IMR-90 (cell line): ENCODE results near the gene ATF7IP2. TPM values are rescaled to one million over a fixed set of nuclear protein-coding genes. Genes with fewer than 3 reads are reported as not detected.

ENCODE experiments used
- ATAC-seq: fragments of 200-7000 bp; cut with Tn5 transposase; 2 replicates; pipeline ENCODE4 v1.9.1; 2020; ENCODE audit warnings: low read depth, mild to moderate bottlenecking, moderate library complexity
- BruUV-seq: library from RNA; stranded (reverse); fragments of 400-500 nt; replicated peaks from 2 replicates; lab custom pipeline; 2021; lab: Mats Ljungman, UMichigan
- CTCF ChIA-PET: fragments of 300-600 bp; formaldehyde crosslinking; extraction: SDS; loops from one replicate; lab custom pipeline; 2021; ENCODE audit warnings: antibody characterized with exemption; lab: Yijun Ruan, JAX
- POLR2A ChIA-PET: fragments of 300-600 bp; sonication (Branson Sonifier 250); formaldehyde crosslinking; loops from one replicate; lab custom pipeline; 2022; ENCODE audit warnings: antibody characterized with exemption; ENCODE audit not compliant: unreplicated experiment; lab: Charles Lee
- DNase-seq: peaks from one replicate; pipeline ENCODE4 v3.0.0; 2013
- H2AFZ ChIP-seq: replicated peaks from 2 replicates; pipeline ENCODE3; 2013; ENCODE audit warnings: low read length, mild to moderate bottlenecking; ENCODE audit not compliant: poor library complexity
- H2AK5ac ChIP-seq: 2 replicates; pipeline ENCODE4 v1.6.1; 2013; ENCODE audit warnings: low read depth, low read length, inconsistent platforms
- H2AK9ac ChIP-seq: replicated peaks from 2 replicates; pipeline ENCODE3; 2013; ENCODE audit warnings: mild to moderate bottlenecking, low read depth, low read length, moderate library complexity; ENCODE audit not compliant: poor library complexity
- H2BK120ac ChIP-seq: 2 replicates; pipeline ENCODE4 v1.6.1; 2013; ENCODE audit warnings: low read depth, low read length, inconsistent platforms
- H2BK15ac ChIP-seq: 3 replicates; pipeline ENCODE4 v1.6.1; 2013; ENCODE audit warnings: low read depth, low read length, inconsistent platforms
- H2BK20ac ChIP-seq: 2 replicates; pipeline ENCODE4 v1.6.1; 2013; ENCODE audit warnings: low read depth, mild to moderate bottlenecking, inconsistent platforms, low read length, moderate library complexity
- H2BK5ac ChIP-seq: 2 replicates; pipeline ENCODE4 v1.6.1; 2013; ENCODE audit warnings: mild to moderate bottlenecking, low read depth, low read length, inconsistent platforms; ENCODE audit not compliant: poor library complexity, severe bottlenecking
- H3K14ac ChIP-seq: replicated peaks from 2 replicates; pipeline ENCODE4 v1.6.1; 2013; ENCODE audit warnings: low read depth, low read length, inconsistent platforms
- H3K18ac ChIP-seq: 2 replicates; pipeline ENCODE4 v1.6.1; 2013; ENCODE audit warnings: low read depth, low read length, control low read depth
- H3K23ac ChIP-seq: 2 replicates; pipeline ENCODE4 v1.6.1; 2013; ENCODE audit warnings: low read depth, low read length, inconsistent platforms
- H3K27ac ChIP-seq: 2 replicates; pipeline ENCODE4 v1.5.1; 2013; ENCODE audit warnings: mild to moderate bottlenecking, control low read depth, low read length; ENCODE audit not compliant: insufficient read depth
- H3K27me3 ChIP-seq: 2 replicates; pipeline ENCODE4 v1.6.1; 2013; ENCODE audit warnings: low read length; ENCODE audit not compliant: control insufficient read depth, insufficient read depth
- H3K36me3 ChIP-seq: 2 replicates; pipeline ENCODE4 v1.6.1; 2013; ENCODE audit warnings: low read length, mixed read lengths; ENCODE audit not compliant: control insufficient read depth, insufficient read depth
- H3K4ac ChIP-seq: 2 replicates; pipeline ENCODE4 v1.6.1; 2013; ENCODE audit warnings: low read depth, low read length, inconsistent platforms
- H3K4me1 ChIP-seq: 2 replicates; pipeline ENCODE4 v1.6.1; 2013; ENCODE audit warnings: low read length, mixed read lengths; ENCODE audit not compliant: control insufficient read depth, insufficient read depth
- H3K4me2 ChIP-seq: 2 replicates; pipeline ENCODE4 v1.6.1; 2013; ENCODE audit warnings: low read depth, mild to moderate bottlenecking, control low read depth, low read length, moderate library complexity
- H3K4me3 ChIP-seq: 2 replicates; pipeline ENCODE4 v1.5.1; 2013; ENCODE audit warnings: low read depth, mild to moderate bottlenecking, control low read depth, low read length, moderate library complexity; ENCODE audit not compliant: insufficient read depth
- H3K56ac ChIP-seq: 2 replicates; pipeline ENCODE4 v1.6.1; 2013; ENCODE audit warnings: low read length, inconsistent platforms; ENCODE audit not compliant: insufficient read depth; ENCODE audit errors: extremely low read depth
- H3K79me1 ChIP-seq, 2 experiments: 2 replicates each; pipeline ENCODE4 v1.6.1; 2013; ENCODE audit warnings: low read length in 2 of 2, inconsistent platforms in 1 of 2, low read depth in 1 of 2
- H3K9ac ChIP-seq: 2 replicates; pipeline ENCODE4 v1.6.1; 2013; ENCODE audit warnings: low read depth, low read length, control low read depth
- H3K9me1 ChIP-seq: 2 replicates; pipeline ENCODE4 v1.6.1; 2013; ENCODE audit warnings: low read length, inconsistent platforms; ENCODE audit not compliant: insufficient read depth
- H3K9me3 ChIP-seq: 2 replicates; pipeline ENCODE4 v1.6.1; 2013; ENCODE audit warnings: low read length; ENCODE audit not compliant: control insufficient read depth, insufficient read depth
- H4K20me1 ChIP-seq: 2 replicates; pipeline ENCODE4 v1.6.1; 2013; ENCODE audit warnings: low read length, inconsistent platforms; ENCODE audit not compliant: insufficient read depth
- H4K5ac ChIP-seq: 2 replicates; pipeline ENCODE4 v1.6.1; 2013; ENCODE audit warnings: mild to moderate bottlenecking, low read depth, low read length, control low read depth
- H4K8ac ChIP-seq, 2 experiments: 2 replicates each; pipeline ENCODE4 v1.6.1; 2013; ENCODE audit warnings: low read depth in 2 of 2, low read length in 2 of 2, control low read depth in 1 of 2, inconsistent platforms in 1 of 2
- H4K91ac ChIP-seq: 2 replicates; pipeline ENCODE4 v1.6.1; 2013; ENCODE audit warnings: low read depth, low read length, inconsistent platforms; ENCODE audit not compliant: insufficient read depth
- CEBPB ChIP-seq: IDR thresholded peaks from 2 replicates; pipeline ENCODE4 v1.6.1; 2012; ENCODE audit warnings: low read depth, low read length, improper control_type of control experiment
- CHD1 ChIP-seq: IDR thresholded peaks from 2 replicates; pipeline ENCODE4 v1.6.1; 2012; ENCODE audit warnings: low read depth, low read length, improper control_type of control experiment
- CTCF ChIP-seq: conservative IDR thresholded peaks from 2 replicates; pipeline ENCODE4 v1.5.1; 2012; ENCODE audit warnings: mild to moderate bottlenecking, low read depth, low read length, improper control_type of control experiment
- FOS ChIP-seq: fragments of 150-350 bp; IDR thresholded peaks from 2 replicates; pipeline ENCODE4 v1.6.1; 2016; ENCODE audit warnings: low read depth, low read length
- MAFK ChIP-seq: IDR thresholded peaks from 2 replicates; pipeline ENCODE4 v1.6.1; 2012; ENCODE audit warnings: low read depth, low read length, improper control_type of control experiment
- MAZ ChIP-seq: IDR thresholded peaks from 2 replicates; pipeline ENCODE4 v1.6.1; 2012; ENCODE audit warnings: low read depth, mild to moderate bottlenecking, low read length, improper control_type of control experiment, moderate library complexity, borderline replicate concordance
- MXI1 ChIP-seq: IDR thresholded peaks from 2 replicates; pipeline ENCODE4 v1.6.1; 2012; ENCODE audit warnings: low read depth, mild to moderate bottlenecking, low read length, moderate library complexity, borderline replicate concordance
- RCOR1 ChIP-seq: IDR thresholded peaks from 2 replicates; pipeline ENCODE4 v1.6.1; 2012; ENCODE audit warnings: mild to moderate bottlenecking, low read length, improper control_type of control experiment; ENCODE audit not compliant: insufficient replicate concordance
- SMC3 ChIP-seq: fragments of 150-350 bp; IDR thresholded peaks from 2 replicates; pipeline ENCODE4 v1.6.1; 2016; ENCODE audit warnings: low read depth, mild to moderate bottlenecking, antibody characterized with exemption, low read length, moderate library complexity
- WGBS, 2 experiments: methylation state at CpG; one replicate each; pipeline versions ENCODE4 v1.1.5 to v1.1.7; 2013; ENCODE audit warnings: missing lambda C conversion rate in 2 of 2; ENCODE audit not compliant: insufficient read length in 1 of 2; ENCODE audit errors: extremely low coverage in 2 of 2; 5-methylcytosine and 5-hydroxymethylcytosine counted together
- dilution Hi-C: fragments of 300-500 bp; cut with HindIII; formaldehyde crosslinking; loops from one replicate; pipeline ENCODE4 v1.14.3; 2018; ENCODE audit warnings: low sequenced_read_pairs; ENCODE audit not compliant: unreplicated experiment
- in situ Hi-C: fragments of 300-500 bp; cut with MboI; formaldehyde crosslinking; loops from 3 replicates; pipeline ENCODE4 v1.14.3; 2019; ENCODE audit warnings: low sequenced_read_pairs, inconsistent platforms, mixed read lengths
- intact Hi-C: fragments of 100-400 bp; cut with micrococcal nuclease; formaldehyde crosslinking; loops from 2 replicates; pipeline ENCODE4 v1.10.0; 2022
- polyA plus RNA-seq, 3 experiments: library from polyadenylated mRNA; depleted of rRNA; stranded (reverse); fragments of >200 nt; gene quantifications; 2 replicates each; pipeline ENCODE4 v1.2.3, GENCODE V29; 2012; ENCODE audit warnings: low replicate concordance in 1 of 3
- total RNA-seq: library from RNA; depleted of rRNA; stranded (reverse); fragments of >200 nt; gene quantifications from 2 replicates; pipeline ENCODE4 v1.2.3, GENCODE V29; 2012
- TF ChIP-seq, protein P1 (sequence below): fragments of 150-350 bp; IDR thresholded peaks from 2 replicates; pipeline ENCODE4 v1.6.1; 2017; ENCODE audit warnings: mild to moderate bottlenecking, antibody characterized with exemption, low read length, low read depth

Gene ATF7IP2
- total and polyA plus RNA-seq, 2 of the 4 experiments (the other 2 are of a cell fraction), result 2.7 to 3.6 TPM

DNA sequence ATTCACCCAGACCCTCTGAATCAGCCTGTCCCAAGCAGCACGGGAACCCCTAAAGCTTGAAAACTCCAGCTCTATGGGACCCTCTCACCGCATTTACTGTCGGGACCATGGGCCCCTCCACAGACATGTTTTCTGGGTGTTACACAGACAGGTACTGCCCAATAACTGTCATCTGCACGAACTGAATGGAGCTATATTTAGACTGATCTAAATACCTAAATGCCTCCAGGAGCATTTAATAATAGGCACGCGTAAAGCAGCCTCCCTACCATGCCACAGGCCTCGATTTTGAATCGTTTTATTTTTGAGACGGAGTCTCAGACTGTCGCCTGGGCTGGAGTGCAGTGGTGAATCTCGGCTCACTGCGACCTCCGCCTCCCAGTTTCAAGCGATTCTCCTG, 144.8 kb downstream of the ATF7IP2 start:
- Histone ChIP-seq H3K4ac (no peak overlapping the region), H2AFZ (no peak overlapping the region), H3K9me1 (peaks cover 3% of the 10 kb centered on the region; the same call in 1 of the 2 replicates), H4K91ac (no peak overlapping the region), H4K5ac (no peak overlapping the region), H4K20me1 (no peaks in the 10 kb centered on the region), H2BK120ac (no peak overlapping the region), H2AK9ac (no peak overlapping the region), H4K8ac (no peak overlapping the region), H3K27ac (no peak overlapping the region), H3K4me2 (no peak overlapping the region), H3K18ac (no peak overlapping the region), H2BK5ac (no peak overlapping the region), H3K4me1 (no peaks in the 10 kb centered on the region), H3K4me3 (no peak overlapping the region), H3K14ac (no peak overlapping the region), H2BK15ac (no peak overlapping the region), H3K36me3 (0 out of 2 replicates have a peak, but pooled peaks cover 1% of the 10 kb centered on the region), H2AK5ac (no peak overlapping the region), H3K9me3 (no peaks in the 10 kb centered on the region), H3K56ac (no peak overlapping the region), H3K27me3 (no peaks in the 10 kb centered on the region), H3K79me1 (no peaks in the 10 kb centered on the region), H3K23ac (no peak overlapping the region), H2BK20ac (no peak overlapping the region), H3K9ac (no peak overlapping the region)
- WGBS, 2 experiments, result 87% methylated on average over 4 of the region's 14 CpGs; no CpG with 5 or more reads in 1 of the 2 experiments
- POLR2A ChIA-PET, result no interaction called here
- ATAC-seq (no peak), DNase-seq (no peak)
- CTCF ChIA-PET, result interaction anchor here (0.6 kb wide), 1 partner anchor 16 kb away, joined by 6 read pairs; no protein-coding TSS in a partner anchor
- dilution Hi-C loops, result no loop called here
- BruUV-seq, result no TSS peak
- intact Hi-C loops, result no loop called here
- in situ Hi-C loops, result no loop called here
- TF ChIP-seq, protein P1, sequence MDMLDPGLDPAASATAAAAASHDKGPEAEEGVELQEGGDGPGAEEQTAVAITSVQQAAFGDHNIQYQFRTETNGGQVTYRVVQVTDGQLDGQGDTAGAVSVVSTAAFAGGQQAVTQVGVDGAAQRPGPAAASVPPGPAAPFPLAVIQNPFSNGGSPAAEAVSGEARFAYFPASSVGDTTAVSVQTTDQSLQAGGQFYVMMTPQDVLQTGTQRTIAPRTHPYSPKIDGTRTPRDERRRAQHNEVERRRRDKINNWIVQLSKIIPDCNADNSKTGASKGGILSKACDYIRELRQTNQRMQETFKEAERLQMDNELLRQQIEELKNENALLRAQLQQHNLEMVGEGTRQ, result no peak
- no peak for TF ChIP-seq CEBPB
- TF ChIP-seq RCOR1, result no peak
- TF ChIP-seq CTCF, result no peak
- TF ChIP-seq MXI1, result no peak
- no peak for TF ChIP-seq CHD1
- TF ChIP-seq MAZ, result no peak
- TF ChIP-seq SMC3, result no peak
- TF ChIP-seq FOS, result no peak
- no peak for TF ChIP-seq MAFK
